COLO668 (cell line): ENCODE data around the gene PCNX1.
"Not testable (repeated sequence)": the region's sequence is repeated elsewhere in the genome, so short reads cannot be mapped to it uniquely, and the experiment has no call there.

Experiments
- DNase-seq: peaks from one replicate; lab custom pipeline; 2025; ENCODE audit not compliant: unreplicated experiment; lab: John Stamatoyannopoulos, UW

The PCNX1 gene

DNA sequence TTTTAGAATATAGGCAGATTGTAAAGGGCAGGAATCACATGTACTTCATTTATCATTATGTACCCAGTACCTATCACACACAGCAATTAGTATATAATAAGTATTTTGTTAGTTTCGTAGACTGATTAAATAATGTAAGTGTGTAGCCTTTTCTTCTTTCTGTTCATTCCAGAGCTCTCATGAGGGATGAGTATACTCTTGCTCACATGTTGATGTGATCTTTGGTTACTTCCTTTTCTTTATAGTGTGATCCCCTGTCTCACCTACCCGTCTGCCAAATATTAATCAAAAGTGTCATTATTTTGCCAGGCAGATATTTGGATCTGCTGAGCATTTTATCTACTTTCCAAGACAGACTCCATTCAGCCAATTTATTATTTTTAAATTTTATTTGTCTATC lies 156.1 kb downstream of the PCNX1 start:
- no peak for DNase-seq

- DNase-seq = not testable (repeated sequence)
These were observed 157.5 kb downstream of the PCNX1 start for GRCh38 chr14:71064747-71065146.

GRCh38 chr14:71070169-71070568 lies 162.9 kb downstream of the PCNX1 start:
- DNase-seq = no peak

GRCh38 chr14:71071042-71071441 lies 163.8 kb downstream of the PCNX1 start:
- no peak for DNase-seq

- DNase-seq = no peak
These were observed 169.3 kb downstream of the PCNX1 start for GRCh38 chr14:71076462-71077092.

DNA sequence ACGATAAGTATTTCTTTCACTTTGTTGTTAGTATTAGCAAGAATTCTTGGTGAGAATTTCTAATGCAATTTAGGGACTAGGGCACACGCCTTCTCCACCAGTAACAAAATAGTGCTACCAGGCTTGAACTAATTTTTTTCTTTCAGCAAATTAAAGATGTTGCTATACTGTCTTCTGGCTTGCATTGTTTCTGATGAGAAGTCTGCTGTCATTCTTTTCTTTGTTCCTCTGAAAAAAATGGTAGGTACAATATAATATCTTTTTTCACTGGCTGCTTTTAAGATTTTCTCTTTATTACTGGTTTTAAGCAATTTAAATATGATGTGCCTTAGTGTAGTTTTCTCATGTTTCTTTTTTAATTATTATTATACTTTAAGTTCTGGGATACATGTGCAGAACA lies 171.2 kb downstream of the PCNX1 start:
- no peak for DNase-seq

GRCh38 chr14:71086567-71086966 lies 179.3 kb downstream of the PCNX1 start:
- DNase-seq = no peak

DNA sequence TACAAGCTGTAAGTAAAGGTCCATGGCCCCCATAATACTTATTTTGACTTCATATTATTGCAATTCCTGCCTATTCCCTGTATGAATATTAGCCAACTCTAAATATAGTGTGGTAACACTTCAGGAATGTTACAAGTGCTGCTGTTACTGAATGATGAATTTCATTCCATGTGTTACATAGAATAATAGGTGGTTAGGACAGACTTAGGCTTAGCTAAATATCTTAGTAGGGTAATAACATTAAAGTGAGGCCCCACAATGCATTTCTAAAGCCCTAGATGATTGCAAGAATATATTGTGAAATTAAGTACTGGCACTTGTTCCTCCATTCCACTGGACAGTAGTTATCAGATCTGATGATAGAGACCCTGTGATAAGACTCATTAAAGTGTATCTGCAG lies 182.7 kb downstream of the PCNX1 start:
- DNase-seq = no peak

GRCh38 chr14:71094722-71095121 lies 187.5 kb downstream of the PCNX1 start:
- DNase-seq = no peak

- DNase-seq = no peak
These were observed 189.7 kb downstream of the PCNX1 start for GRCh38 chr14:71096947-71097346.

- DNase-seq = no peak
These were observed 196.6 kb downstream of the PCNX1 start for GRCh38 chr14:71103662-71104484.

- DNase-seq = no peak
These were observed 197.9 kb downstream of the PCNX1 start for GRCh38 chr14:71105177-71105576.

- DNase-seq = no peak
These were observed 200.7 kb downstream of the PCNX1 start for GRCh38 chr14:71107921-71108320.

GRCh38 chr14:71108398-71109119 lies 201.3 kb downstream of the PCNX1 start:
- DNase-seq = no peak

DNA sequence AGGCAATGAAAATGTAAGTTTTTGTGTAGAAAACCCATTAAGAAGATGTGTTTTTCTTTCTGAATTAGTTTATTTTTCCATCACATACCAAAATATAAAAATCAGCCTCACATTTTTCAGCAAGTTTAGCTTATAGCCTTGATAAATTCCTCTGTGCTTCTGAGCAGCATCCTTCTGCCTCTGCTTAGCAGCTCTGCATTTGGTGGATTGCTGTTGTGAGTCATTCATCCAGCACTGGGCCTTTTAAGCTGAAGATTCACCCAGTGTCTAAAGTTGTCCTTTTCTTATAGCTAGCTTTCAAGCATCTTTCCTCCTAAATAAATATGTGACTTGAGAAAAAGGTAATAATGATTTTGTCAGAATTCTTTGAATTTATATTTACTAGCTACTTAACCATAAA lies 206.1 kb downstream of the PCNX1 start:
- DNase-seq = no peak

DNA sequence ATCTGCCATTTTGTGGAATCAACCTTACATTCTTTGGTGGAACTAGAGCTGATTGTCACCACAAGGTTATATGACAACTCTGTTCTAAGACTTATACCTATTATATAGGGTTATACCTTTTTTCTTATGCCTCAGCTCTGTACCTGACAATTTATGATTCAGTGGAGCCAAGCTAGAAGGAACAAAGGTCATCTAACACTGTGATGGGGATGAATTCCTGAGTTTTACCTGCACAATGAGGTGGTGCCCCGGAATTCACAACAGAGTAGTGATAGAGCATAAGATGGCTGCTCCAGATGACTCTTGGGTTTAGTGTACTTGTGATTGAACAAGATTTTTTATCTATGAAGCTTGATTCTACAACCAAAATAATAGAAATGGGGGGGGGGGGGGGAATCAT lies 207.3 kb downstream of the PCNX1 start:
- DNase-seq = no peak

DNA sequence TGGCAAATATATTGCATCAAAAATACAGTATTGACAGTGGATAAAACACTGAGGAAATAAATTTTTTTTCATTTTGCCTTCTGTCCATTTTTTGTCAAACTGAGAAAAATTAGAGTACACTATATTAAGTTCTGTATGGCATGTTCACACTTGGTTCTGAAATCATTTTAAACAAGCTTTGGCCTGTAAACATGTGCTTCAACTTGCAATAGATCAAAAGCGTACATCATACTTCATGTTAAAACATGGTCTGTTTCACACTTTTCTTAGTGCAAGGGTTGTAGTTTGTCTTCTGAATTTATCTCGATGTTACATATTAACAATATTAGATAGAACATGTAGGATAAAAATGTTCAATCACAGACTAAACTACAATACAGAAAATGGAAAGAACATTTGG lies 208.0 kb downstream of the PCNX1 start:
- no peak for DNase-seq

DNA sequence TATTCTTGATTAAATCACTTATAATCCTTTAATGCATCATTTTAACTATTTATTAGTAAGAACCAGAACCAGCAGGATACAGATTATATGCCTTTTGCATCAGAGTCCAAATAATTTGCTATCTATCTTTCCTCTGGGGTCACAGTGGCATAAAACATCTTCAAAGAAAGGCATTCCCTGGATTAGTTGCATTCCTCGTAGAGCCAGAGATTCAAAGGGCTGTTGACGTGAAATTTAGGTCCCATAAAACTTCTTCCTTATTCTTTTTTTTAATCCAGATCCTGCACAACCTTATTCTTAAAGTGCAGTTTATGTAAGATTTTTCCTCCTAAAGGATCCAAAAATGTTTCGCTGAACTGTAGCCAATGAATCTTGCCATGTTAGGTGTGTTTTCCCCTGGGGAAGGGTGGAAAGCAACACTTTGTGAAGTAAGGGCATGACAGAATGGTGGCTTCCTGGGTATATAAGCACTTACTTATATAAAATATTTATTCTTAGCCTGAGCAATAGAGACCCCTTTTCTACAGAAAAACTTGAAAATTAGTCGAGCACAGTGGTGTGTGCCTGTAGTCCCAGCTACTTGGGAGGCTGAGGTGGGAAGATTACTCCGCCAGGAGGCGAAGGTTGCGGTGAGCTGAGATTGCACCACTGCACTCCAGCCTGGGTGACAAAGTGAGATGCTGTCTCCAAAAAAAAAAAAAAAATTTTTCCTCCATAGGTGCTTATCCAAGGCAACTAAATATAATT lies 208.7 kb downstream of the PCNX1 start:
- no peak for DNase-seq

- DNase-seq = no peak
These were observed 209.4 kb downstream of the PCNX1 start for GRCh38 chr14:71116568-71117122.

DNA sequence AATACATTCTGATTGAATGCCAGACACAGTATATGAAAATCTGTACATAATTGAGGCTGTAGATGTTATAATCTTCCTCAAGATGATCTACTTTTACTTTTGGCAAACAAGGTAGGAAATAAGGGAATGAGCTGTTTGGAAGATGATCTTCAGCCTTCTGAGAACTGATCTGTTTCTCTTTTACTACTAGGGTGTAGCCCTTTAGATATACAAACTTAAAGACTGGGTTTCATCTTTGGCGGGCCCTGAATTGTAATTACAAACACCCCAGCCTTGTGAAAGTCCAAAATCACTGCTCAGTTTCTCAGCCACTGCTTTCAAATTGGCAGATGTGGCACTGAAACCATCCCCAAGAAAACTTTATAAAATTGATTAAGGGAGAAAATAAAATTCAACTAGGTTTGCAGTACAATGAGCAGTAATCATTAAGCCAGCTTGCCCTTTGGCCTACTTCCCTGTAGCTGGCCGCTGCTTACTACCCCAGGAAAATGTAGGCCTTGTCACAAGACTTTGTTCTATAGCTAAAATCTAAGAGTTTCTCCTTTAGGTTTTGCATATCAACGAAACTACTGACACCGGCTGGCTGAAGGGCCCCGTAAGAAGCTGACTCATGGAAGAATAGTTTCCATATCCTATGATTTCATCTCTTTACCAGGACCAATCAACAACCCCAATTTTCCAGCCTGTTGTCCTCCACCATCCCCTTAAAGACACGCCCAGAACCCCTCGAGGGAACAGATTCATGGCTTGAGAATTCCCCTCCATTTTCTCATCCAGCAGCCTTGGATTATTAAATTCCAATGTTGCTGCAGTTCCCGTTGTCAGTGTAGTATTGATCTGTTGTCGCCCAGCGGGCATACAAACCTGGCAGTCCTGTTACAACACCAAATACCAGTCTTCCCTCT lies 210.8 kb downstream of the PCNX1 start:
- no peak for DNase-seq
